Epithelial cell of esophagus (primary cell): ENCODE results near the gene PSMC3.

Source experiments
- DNase-seq: peaks from one replicate; pipeline ENCODE4 v3.0.0; 2010; ENCODE audit warnings: low read depth
- H3K4me3 ChIP-seq: 2 replicates; pipeline ENCODE4 v1.5.1; 2011; ENCODE audit warnings: mild to moderate bottlenecking, low read length, control low read depth
- TF ChIP-seq, protein P1 (sequence below): IDR thresholded peaks from 2 replicates; pipeline ENCODE4 v1.5.1; 2011; ENCODE audit warnings: low read depth, mild to moderate bottlenecking, low read length, control low read depth, inconsistent platforms; ENCODE audit not compliant: insufficient read depth; ENCODE audit errors: missing control alignments

PSMC3 gene

DNA sequence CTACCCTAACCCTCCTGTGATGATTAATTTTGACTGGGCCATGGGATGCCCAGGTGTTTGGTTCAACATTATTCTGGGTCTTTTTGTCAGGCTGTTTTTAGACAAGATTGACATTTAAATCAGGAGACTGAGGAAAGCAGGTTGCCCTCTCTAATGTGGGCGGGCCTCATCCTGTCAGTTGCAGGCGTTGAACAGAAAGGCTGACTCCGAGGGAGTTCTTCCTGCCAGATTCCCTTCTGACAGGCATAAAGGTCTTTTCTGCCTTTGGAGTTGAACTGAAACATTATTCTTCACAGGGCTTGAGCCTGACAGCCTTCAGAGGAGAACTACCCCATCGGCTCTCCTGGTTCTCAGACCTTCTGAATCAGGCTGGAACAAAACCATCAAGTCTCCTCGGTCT lies 4.3 kb upstream of the PSMC3 start:
- TF ChIP-seq, protein P1, sequence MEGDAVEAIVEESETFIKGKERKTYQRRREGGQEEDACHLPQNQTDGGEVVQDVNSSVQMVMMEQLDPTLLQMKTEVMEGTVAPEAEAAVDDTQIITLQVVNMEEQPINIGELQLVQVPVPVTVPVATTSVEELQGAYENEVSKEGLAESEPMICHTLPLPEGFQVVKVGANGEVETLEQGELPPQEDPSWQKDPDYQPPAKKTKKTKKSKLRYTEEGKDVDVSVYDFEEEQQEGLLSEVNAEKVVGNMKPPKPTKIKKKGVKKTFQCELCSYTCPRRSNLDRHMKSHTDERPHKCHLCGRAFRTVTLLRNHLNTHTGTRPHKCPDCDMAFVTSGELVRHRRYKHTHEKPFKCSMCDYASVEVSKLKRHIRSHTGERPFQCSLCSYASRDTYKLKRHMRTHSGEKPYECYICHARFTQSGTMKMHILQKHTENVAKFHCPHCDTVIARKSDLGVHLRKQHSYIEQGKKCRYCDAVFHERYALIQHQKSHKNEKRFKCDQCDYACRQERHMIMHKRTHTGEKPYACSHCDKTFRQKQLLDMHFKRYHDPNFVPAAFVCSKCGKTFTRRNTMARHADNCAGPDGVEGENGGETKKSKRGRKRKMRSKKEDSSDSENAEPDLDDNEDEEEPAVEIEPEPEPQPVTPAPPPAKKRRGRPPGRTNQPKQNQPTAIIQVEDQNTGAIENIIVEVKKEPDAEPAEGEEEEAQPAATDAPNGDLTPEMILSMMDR, result no peak
- no peak overlapping the region for H3K4me3 ChIP-seq
- DNase-seq, result no peak

DNA sequence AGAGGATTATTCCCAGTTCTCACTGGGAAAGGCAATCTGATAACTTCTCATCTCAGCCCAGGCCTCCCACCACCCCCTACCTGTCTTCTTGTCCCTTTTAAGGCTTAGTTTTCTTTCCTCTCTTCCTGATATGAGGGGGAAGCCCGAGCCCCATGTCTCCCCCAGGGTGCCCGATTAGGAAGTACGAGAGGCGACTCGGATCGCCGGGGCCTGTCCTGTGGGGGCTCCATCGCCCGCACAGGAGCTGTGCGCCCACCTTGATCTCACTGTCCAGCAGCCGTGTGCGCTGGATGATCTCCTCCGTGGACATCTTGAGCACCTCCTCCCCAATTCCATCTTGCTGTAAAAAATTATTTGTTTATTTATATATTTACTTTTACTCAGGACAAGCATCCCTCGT lies 628 bp downstream of the PSMC3 start:
- TF ChIP-seq, protein P1, result no peak
- DNase-seq, result no peak
- peak overlapping the region; percentile 98 for H3K4me3 ChIP-seq

DNA sequence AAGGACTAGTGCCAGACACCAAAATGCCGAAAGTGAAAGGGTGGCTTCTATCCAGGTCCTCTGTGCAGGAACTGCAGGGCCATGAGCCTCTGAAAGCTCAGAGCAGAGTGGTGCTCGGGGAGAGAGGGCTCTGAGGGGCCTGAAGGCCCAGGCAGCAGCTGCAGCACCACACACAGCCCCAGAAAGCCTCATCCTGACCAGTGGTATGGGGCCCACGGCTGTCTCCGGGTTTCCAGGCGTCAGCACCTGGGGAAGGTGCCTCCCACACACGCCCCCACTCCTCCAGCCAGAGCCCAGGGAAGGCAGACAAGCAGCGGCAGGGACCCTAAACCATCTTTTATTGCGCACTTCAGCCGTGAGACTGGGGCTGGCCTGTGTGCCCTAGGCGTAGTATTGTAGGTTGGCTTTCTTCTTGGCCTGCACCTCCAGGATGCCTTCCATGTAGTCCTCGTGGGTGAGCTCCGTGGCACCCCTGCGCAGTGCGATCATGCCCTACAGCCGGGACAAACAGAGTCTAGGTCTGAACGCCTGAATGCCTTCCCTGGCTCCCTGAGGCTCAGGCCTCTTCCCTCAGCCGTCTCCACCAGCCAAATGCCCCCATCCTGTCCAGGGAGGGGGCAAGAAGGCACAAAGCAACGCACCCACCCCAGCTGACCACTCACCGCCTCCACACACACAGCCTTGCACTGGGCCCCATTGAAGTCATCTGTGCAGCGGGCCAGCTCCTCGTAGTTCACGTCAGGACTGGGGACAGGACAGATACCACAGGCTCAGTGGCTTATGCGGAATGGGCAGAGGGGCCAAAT lies 7.6 kb downstream of the PSMC3 start:
- no peak for DNase-seq
- TF ChIP-seq, protein P1, result no peak
- H3K4me3 ChIP-seq, result no peak overlapping the region

DNA sequence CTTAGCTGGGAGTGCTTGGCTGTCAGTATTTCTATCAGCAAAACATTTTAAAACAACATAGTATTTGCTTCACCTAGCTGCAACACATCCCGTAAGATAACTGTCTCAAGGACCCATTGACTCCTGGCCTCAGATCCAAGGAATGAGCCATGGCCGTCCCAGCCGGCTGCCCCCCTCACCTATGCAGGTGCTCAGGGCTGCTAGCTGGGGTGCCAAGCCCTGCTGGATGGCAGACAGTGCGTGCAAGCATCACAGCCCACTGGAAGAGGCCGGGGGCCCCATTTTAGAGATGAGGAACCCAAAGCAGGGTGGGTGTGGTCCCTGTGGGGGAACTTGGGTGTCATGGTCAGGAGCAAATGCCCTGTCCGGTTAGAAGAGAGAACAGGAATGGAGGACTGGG lies 8.5 kb downstream of the PSMC3 start:
- no peak overlapping the region for H3K4me3 ChIP-seq
- no peak for DNase-seq
- TF ChIP-seq, protein P1, result no peak

DNA sequence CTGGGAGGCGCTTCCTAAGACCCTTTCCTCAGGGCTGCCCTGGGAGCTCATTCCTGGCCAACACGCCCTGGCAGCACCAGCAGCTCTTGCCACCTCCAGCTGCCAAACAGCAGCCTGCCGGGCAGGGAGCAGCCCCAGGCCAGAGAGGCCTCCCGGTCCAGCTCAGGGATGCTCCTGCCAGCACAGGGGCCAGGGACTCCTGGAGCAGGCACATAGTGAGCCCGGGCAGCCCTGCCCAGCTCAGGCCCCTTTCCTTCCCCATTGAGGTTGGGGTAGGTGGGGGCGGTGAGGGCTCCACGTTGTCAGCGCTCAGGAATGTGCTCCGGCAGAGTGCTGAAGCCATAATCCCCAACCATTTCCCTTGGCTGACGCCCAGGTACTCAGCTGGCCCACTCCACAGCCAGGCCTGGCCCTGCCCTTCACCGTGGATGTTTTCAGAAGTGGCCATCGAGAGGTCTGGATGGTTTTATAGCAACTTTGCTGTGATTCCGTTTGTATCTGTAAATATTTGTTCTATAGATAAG lies 10.2 kb downstream of the PSMC3 start:
- no peak overlapping the region for H3K4me3 ChIP-seq
- peak; percentile 91 for DNase-seq
- TF ChIP-seq, protein P1, result no peak

DNA sequence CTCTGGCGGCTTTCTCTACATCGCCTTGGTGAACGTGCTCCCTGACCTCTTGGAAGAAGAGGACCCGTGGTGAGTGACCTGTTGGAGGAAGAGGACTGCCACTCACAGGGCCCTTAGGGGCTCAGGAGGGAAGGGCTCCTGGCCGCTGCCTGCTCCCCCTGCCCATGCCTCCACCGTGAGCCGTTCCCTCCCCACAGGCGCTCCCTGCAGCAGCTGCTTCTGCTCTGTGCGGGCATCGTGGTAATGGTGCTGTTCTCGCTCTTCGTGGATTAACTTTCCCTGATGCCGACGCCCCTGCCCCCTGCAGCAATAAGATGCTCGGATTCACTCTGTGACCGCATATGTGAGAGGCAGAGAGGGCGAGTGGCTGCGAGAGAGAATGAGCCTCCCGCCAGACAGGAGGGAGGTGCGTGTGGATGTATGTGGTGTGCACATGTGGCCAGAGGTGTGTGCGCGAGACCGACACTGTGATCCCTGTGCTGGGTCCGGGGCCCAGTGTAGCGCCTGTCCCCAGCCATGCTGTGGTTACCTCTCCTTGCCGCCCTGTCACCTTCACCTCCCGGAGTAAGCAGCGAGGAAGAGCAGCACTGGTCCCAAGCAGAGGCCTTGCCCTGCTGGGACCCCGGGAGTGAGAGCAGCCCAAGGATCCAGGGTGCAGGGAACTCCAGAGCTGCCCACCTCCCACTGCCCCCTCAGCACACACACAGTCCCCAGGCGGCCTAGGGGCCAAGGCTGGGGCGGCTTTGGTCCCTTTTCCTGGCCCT lies 11.0 kb downstream of the PSMC3 start:
- TF ChIP-seq, protein P1, result no peak
- no peak for DNase-seq
- H3K4me3 ChIP-seq, result no peak overlapping the region
